Inferior parietal cortex (tissue), 1 donor: ENCODE data around the gene ARIH1.
A peak's percentile ranks its signal among the peaks of the same experiment; 100 is the strongest.

ENCODE experiments used
- DNase-seq: peaks from one replicate; pipeline ENCODE4 v3.0.0-alpha.2; 2016; ENCODE audit errors: extremely low spot score

Gene ARIH1

GRCh38 chr15:72540606-72541237, 66.6 kb downstream of the ARIH1 start:
- no peak for DNase-seq

GRCh38 chr15:72541674-72542073, 67.5 kb downstream of the ARIH1 start:
- DNase-seq: no peak

- DNase-seq: no peak
These were observed 71.0 kb downstream of the ARIH1 start for GRCh38 chr15:72545156-72545555.

- no peak for DNase-seq
These were observed 80.6 kb downstream of the ARIH1 start for GRCh38 chr15:72554471-72555425.

GRCh38 chr15:72559781-72560180, 85.7 kb downstream of the ARIH1 start:
- no peak for DNase-seq

GRCh38 chr15:72560458-72560857, 86.3 kb downstream of the ARIH1 start:
- no peak for DNase-seq

GRCh38 chr15:72562386-72562785, 88.3 kb downstream of the ARIH1 start:
- no peak for DNase-seq

- no peak for DNase-seq
These were observed 88.7 kb downstream of the ARIH1 start for GRCh38 chr15:72562878-72563277.

- no peak for DNase-seq
These were observed 90.0 kb downstream of the ARIH1 start for GRCh38 chr15:72564091-72564490.

GRCh38 chr15:72566973-72567372, 92.8 kb downstream of the ARIH1 start:
- DNase-seq: no peak

- DNase-seq: no peak
These were observed 95.9 kb downstream of the ARIH1 start for GRCh38 chr15:72570059-72570458.

GRCh38 chr15:72579814-72580213, 105.7 kb downstream of the ARIH1 start:
- no peak for DNase-seq

GRCh38 chr15:72584006-72584405, 109.9 kb downstream of the ARIH1 start:
- no peak for DNase-seq

GRCh38 chr15:72585025-72585424, 110.9 kb downstream of the ARIH1 start:
- no peak for DNase-seq

GRCh38 chr15:72585476-72586058, 111.4 kb downstream of the ARIH1 start:
- peak; percentile 23 for DNase-seq

- no peak for DNase-seq
These were observed 114.0 kb downstream of the ARIH1 start for GRCh38 chr15:72588096-72588495.

GRCh38 chr15:72590427-72590826, 116.3 kb downstream of the ARIH1 start:
- DNase-seq: no peak

GRCh38 chr15:72591361-72591760, 117.2 kb downstream of the ARIH1 start:
- no peak for DNase-seq

- DNase-seq: no peak
These were observed 118.0 kb downstream of the ARIH1 start for GRCh38 chr15:72592097-72592496.

GRCh38 chr15:72592676-72593075, 118.5 kb downstream of the ARIH1 start:
- DNase-seq: no peak

GRCh38 chr15:72593838-72594237, 119.7 kb downstream of the ARIH1 start:
- no peak for DNase-seq

GRCh38 chr15:72599855-72600464, 125.8 kb downstream of the ARIH1 start:
- peak; percentile 65 for DNase-seq
